ENCODE data around the gene RBPMS2. TPM values are rescaled to one million over a fixed set of nuclear protein-coding genes. Genes with fewer than 3 reads are reported as not detected.

Gene RBPMS2
- total and polyA plus RNA-seq, 2 of the 8 experiments (the other 6 are each of a cell fraction or from before 2014, with no cell fraction given): 55.8 to 238 TPM

DNA sequence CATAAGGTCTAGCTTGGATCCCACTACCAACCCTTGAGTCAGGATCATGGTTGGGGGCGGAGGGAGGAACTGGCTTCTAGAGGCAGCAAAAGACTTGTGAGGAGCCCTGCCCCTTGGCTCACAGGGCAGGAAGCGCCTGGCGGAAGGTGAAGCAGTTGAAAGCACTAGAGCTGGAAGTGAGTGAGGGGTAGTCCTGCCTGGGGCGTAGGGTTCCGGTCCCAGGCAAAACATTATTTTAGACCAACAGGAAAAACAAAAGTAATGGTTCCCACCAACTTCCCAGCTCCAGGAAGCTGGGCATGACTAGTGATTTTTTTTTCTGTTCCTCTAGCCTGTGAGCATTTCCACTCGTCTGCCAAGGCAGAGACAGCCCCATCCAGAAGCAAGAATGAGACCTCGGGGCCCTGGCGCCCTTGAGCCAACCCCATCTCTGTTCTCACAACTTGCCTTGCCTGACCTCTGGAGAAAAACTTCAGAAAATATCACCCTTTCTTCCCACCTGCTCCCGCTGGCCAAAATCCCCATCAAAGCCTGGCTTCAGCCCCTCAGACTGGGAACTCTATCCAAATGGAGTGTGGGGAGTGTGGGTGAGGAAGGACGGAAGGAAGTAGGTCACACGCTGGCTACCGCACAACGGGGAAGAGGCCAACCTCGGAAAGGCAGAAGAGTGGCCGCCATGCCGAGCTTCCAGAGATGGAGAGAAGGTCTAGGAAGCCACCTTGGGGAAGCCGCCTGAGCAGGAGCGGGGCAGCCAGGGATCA lies 57.5 kb downstream of the RBPMS2 start (continued):
- TF ChIP-seq RAD21 (IDR thresholded peaks at IDR 0.05 in 1 of 2, conservative IDR thresholded peaks at IDR 0.05 in 1 of 2; ENCODE audit: low read depth in 2 of 2, low read length in 2 of 2) (no peak), TBP (IDR thresholded peaks at IDR 0.05; ENCODE audit: low read depth, low read length) (no peak), SUZ12 (IDR thresholded peaks at IDR 0.05; ENCODE audit: low read length) (no peak), MAFK (IDR thresholded peaks at IDR 0.05; ENCODE audit: low read depth, low read length) (no peak), SP4 (IDR thresholded peaks at IDR 0.05; ENCODE audit: low read length) (no peak), GTF2F1 (IDR thresholded peaks at IDR 0.05; ENCODE audit: borderline replicate concordance, low read depth, low read length) (no peak), RNF2 (IDR thresholded peaks at IDR 0.05; ENCODE audit: borderline replicate concordance, low read depth, low read length, missing control alignments, poor library complexity, severe bottlenecking) (no peak), CHD2 (IDR thresholded peaks at IDR 0.05; ENCODE audit: low read length) (no peak)
- TF ChIP-seq, protein P1, sequence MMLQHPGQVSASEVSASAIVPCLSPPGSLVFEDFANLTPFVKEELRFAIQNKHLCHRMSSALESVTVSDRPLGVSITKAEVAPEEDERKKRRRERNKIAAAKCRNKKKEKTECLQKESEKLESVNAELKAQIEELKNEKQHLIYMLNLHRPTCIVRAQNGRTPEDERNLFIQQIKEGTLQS (IDR thresholded peaks at IDR 0.05; ENCODE audit: insufficient read depth, low read depth, low read length): no peak

Data from H1 (cell line).